ENCODE results near the gene SDHA. TPM values are rescaled to one million over a fixed set of nuclear protein-coding genes. Genes with fewer than 3 reads are reported as not detected.

Gene SDHA
- polyA plus RNA-seq, 2 of the 4 experiments (the other 2 are of a cell fraction) = 115 to 134 TPM

- TF ChIP-seq BHLHE40 (IDR thresholded peaks at IDR 0.05; ENCODE audit: low read depth, low read length) (no peak), EP300 (IDR thresholded peaks at IDR 0.05) (no peak), RARB (CRISPR knock-in tag; IDR thresholded peaks at IDR 0.05) (no peak), HOXB13 (CRISPR knock-in tag; IDR thresholded peaks at IDR 0.05; ENCODE audit: low read depth) (no peak), ZC3H11A (IDR thresholded peaks at IDR 0.05) (no peak)
These were observed 30.3 kb upstream of the SDHA start (continued) for GRCh38 chr5:187617-188451.

DNA sequence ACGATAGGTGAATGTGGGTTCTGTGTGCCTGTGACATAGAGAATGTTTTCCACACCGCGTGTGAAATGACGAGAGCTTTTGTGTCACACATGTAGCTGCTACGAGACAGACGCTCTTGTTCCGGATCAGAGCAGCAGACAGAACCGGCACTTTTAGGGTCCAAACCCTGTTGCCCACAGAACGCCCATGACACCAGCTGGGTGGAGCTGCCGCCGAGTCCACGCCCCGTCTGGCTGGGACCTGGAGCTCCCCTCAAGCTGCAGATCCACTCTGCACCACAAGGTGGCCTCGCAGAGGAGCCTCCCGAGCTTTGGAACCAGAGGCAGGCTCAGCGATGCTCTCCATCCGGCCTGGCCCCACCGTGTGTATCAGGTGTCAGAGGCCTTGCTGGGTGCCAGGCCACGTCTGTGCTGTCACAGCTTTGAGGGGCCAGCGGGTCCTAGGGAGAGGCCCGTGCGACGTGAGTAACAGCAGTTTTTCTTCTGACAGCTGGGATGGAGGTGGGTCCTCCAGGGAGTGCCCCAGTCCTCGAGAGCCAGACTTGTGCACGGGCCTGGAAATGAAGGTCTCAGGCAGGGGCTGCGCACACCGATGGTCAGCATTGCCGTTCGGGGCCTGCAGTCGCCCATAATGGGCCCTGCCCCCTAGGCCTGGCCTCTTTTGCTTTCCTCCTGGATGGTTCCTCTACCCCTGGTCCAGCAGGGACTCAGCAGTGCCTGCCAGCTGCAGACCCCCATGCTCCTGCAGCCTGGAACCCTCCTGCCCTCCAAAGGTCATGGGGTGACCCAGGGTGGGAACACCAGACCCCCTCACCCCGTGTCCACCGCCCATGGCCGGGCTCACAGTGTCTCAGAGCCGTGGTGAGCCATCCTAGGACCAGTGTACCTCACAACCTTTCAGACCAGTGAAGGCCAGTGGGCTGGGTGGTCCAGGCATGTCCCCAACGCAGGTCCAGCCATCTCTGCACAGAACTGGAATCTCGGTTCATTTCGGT lies 29.3 kb upstream of the SDHA start:
- ChIA-PET POLR2A (interaction anchor here (0.8 kb wide), 1 partner anchor 29 kb away, joined by 6 read pairs; the partner anchor contains the start of genes CCDC127 and SDHA), CTCF (interaction anchor here (0.7 to 2.8 kb wide), 26 partner anchors 9 to 244 kb away, joined by 3 to 15 read pairs (median 4); partner anchors contain the start of genes CCDC127, PDCD6, PLEKHG4B and SDHA)
- H3K4me2 ChIP-seq = peak overlapping the region; percentile 71
- whole genome bisulfite sequencing (ENCODE audit: missing lambda C conversion rate) = 24% methylated on average over 19 of the region's 37 CpGs
- ATAC-seq (peak; percentile 88 to 96), DNase-seq (ENCODE audit: low read depth in 1 of 2, low spot score in 1 of 2) (peak; percentile 77 to 89), FAIRE-seq (peak; percentile 81)
- H3K9me3 ChIP-seq = no peaks in the 10 kb centered on the region
- no peak overlapping the region for H3K4me3 ChIP-seq
- H3K4me1 ChIP-seq = no peaks in the 10 kb centered on the region
- no peak for TF ChIP-seq NFE2L2 (conservative IDR thresholded peaks at IDR 0.05; ENCODE audit: low read length)
- peak; percentile 54 to 55 for TF ChIP-seq RAD21 (conservative IDR thresholded peaks at IDR 0.05 in 1 of 2, IDR thresholded peaks at IDR 0.05 in 1 of 2)
- TF ChIP-seq, protein P1, sequence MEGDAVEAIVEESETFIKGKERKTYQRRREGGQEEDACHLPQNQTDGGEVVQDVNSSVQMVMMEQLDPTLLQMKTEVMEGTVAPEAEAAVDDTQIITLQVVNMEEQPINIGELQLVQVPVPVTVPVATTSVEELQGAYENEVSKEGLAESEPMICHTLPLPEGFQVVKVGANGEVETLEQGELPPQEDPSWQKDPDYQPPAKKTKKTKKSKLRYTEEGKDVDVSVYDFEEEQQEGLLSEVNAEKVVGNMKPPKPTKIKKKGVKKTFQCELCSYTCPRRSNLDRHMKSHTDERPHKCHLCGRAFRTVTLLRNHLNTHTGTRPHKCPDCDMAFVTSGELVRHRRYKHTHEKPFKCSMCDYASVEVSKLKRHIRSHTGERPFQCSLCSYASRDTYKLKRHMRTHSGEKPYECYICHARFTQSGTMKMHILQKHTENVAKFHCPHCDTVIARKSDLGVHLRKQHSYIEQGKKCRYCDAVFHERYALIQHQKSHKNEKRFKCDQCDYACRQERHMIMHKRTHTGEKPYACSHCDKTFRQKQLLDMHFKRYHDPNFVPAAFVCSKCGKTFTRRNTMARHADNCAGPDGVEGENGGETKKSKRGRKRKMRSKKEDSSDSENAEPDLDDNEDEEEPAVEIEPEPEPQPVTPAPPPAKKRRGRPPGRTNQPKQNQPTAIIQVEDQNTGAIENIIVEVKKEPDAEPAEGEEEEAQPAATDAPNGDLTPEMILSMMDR (IDR thresholded peaks at IDR 0.05) = peak; percentile 59
- TF ChIP-seq SMC3 (IDR thresholded peaks at IDR 0.05) = peak; percentile 64
- 0 out of 2 replicates have a peak, but pooled peaks have one; percentile 29 for TF ChIP-seq RFX5 (IDR thresholded peaks at IDR 0.05)
- TF ChIP-seq FOSB (CRISPR knock-in tag; IDR thresholded peaks at IDR 0.05) = no peak
- H3K27ac ChIP-seq = peak overlapping the region in 1 of 2 experiments; percentile 46; a peak in 2 of 6 replicates

DNA sequence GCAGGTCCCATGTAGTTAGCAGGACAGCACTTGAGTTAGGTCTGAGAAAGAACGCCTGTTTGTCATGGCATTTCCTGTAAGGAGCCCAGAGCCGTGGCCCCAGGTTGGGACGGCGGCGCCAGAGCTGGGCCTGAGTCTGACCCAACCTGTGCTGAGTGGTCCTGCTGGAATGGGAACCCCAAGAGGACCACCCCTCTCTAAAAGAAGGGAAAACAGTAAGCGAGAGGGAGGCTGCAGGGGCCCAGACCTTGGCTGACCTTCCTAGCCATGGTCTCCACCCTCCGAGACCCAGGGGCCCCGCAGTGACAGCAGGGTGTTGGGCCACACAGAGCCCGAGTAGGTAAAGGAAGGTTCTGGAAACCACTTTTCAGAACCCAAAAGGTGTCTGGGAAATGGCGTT lies 28.6 kb upstream of the SDHA start:
- Histone ChIP-seq H3K27ac (no peak overlapping the region), H3K4me1 (no peaks in the 10 kb centered on the region), H3K4me2 (no peak overlapping the region), H3K4me3 (no peak overlapping the region), H3K9me3 (no peaks in the 10 kb centered on the region)
- ATAC-seq (no peak), DNase-seq (ENCODE audit: low read depth in 1 of 2, low spot score in 1 of 2) (no peak), FAIRE-seq (no peak)
- no peak for TF ChIP-seq EHF (CRISPR knock-in tag; IDR thresholded peaks at IDR 0.05)
- TF ChIP-seq RNF2 (IDR thresholded peaks at IDR 0.05; ENCODE audit: borderline replicate concordance, low read depth) = no peak
- no peak for TF ChIP-seq BHLHE40 (IDR thresholded peaks at IDR 0.05; ENCODE audit: low read depth, low read length)
- no peak for TF ChIP-seq SREBF2 (IDR thresholded peaks at IDR 0.05)
- no peak for TF ChIP-seq EHMT2 (IDR thresholded peaks at IDR 0.05; ENCODE audit: low read depth)
- no peak for TF ChIP-seq CBX8 (IDR thresholded peaks at IDR 0.05)
- no peak for TF ChIP-seq CHD4 (IDR thresholded peaks at IDR 0.05; ENCODE audit: borderline replicate concordance)
- TF ChIP-seq, protein P2, sequence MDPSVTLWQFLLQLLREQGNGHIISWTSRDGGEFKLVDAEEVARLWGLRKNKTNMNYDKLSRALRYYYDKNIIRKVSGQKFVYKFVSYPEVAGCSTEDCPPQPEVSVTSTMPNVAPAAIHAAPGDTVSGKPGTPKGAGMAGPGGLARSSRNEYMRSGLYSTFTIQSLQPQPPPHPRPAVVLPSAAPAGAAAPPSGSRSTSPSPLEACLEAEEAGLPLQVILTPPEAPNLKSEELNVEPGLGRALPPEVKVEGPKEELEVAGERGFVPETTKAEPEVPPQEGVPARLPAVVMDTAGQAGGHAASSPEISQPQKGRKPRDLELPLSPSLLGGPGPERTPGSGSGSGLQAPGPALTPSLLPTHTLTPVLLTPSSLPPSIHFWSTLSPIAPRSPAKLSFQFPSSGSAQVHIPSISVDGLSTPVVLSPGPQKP (IDR thresholded peaks at IDR 0.05; ENCODE audit: low read depth, low read length) = no peak
- no peak for TF ChIP-seq PBX3 (IDR thresholded peaks at IDR 0.05)
- POLR2A ChIA-PET = no interaction called here
- WGBS (ENCODE audit: missing lambda C conversion rate) = 86% methylated on average over 9 of the region's 10 CpGs
- CTCF ChIA-PET = interaction anchor here (1.8 to 2.0 kb wide), 2 partner anchors 10 to 29 kb away, joined by 11 to 12 read pairs; partner anchors contain the start of genes CCDC127 and SDHA
